ENCODE measurements around the gene ABCA2.

ABCA2 gene

GRCh38 chr9:136960938-136961275, 67.1 kb downstream of the ABCA2 start:
- Histone ChIP-seq H3K27ac (ENCODE audit: low read depth, low read length) (no peak overlapping the region), H3K23ac (ENCODE audit: low read length) (no peak overlapping the region), H4K8ac (ENCODE audit: low read depth, low read length) (no peak overlapping the region), H3K79me1 (ENCODE audit: low read length) (peaks cover 12% of the 10 kb centered on the region), H3K36me3 (ENCODE audit: control insufficient read depth in 1 of 2, insufficient read depth in 2 of 2, low read length in 2 of 2) (no peaks in the 10 kb centered on the region), H2AK5ac (ENCODE audit: low read length) (no peak overlapping the region), H3K79me2 (ENCODE audit: control insufficient read depth, insufficient read depth, low read length, poor library complexity) (no peaks in the 10 kb centered on the region), H2AFZ (ENCODE audit: insufficient read depth, low read length, poor library complexity) (no peak overlapping the region), H3K18ac (ENCODE audit: low read length) (no peak overlapping the region), H2BK12ac (ENCODE audit: low read length) (no peak overlapping the region), H4K91ac (ENCODE audit: low read depth, low read length) (peak overlapping the region; percentile 4), H3K4me1 (ENCODE audit: control insufficient read depth in 1 of 2, insufficient read depth in 2 of 2, low read length in 2 of 2) (peaks cover 3% of the 10 kb centered on the region in 2 experiments), H3K4me2 (ENCODE audit: low read length) (no peak overlapping the region), H3K14ac (ENCODE audit: low read length) (no peak overlapping the region), H3K27me3 (ENCODE audit: insufficient read depth, low read length) (no peaks in the 10 kb centered on the region), H2BK120ac (ENCODE audit: insufficient read depth, low read length, poor library complexity) (no peak overlapping the region), H3K4ac (ENCODE audit: low read depth, low read length) (no peak overlapping the region), H3K9ac (ENCODE audit: low read length) (no peak overlapping the region), H2BK5ac (ENCODE audit: low read depth, low read length, poor library complexity) (no peak overlapping the region), H3K4me3 (ENCODE audit: low read depth, low read length) (no peak overlapping the region), H3K9me3 (ENCODE audit: insufficient read depth, low read depth, low read length) (peaks cover 10% of the 10 kb centered on the region), H4K12ac (ENCODE audit: low read depth, low read length) (no peak overlapping the region)
- no CpG with 5 or more reads among the region's 15 CpGs for WGBS (ENCODE audit: extremely low coverage, insufficient coverage, insufficient read length)
- no peak for DNase-seq

- peaks cover 3% of the 10 kb centered on the region in 2 experiments for H3K4me1 ChIP-seq (ENCODE audit: control insufficient read depth in 1 of 2, insufficient read depth in 2 of 2, low read length in 2 of 2)
- H2AK5ac ChIP-seq (ENCODE audit: low read length), result no peak overlapping the region
- H3K9me3 ChIP-seq (ENCODE audit: insufficient read depth, low read depth, low read length), result peaks cover 10% of the 10 kb centered on the region
- peak in 1 of 2 donors; percentile 17 for DNase-seq
- H4K12ac ChIP-seq (ENCODE audit: low read depth, low read length), result no peak overlapping the region
- no peak overlapping the region for H3K4ac ChIP-seq (ENCODE audit: low read depth, low read length)
- H3K79me1 ChIP-seq (ENCODE audit: low read length), result peaks cover 12% of the 10 kb centered on the region
- H3K9ac ChIP-seq (ENCODE audit: low read length), result no peak overlapping the region
- H3K36me3 ChIP-seq (ENCODE audit: control insufficient read depth in 1 of 2, insufficient read depth in 2 of 2, low read length in 2 of 2), result no peaks in the 10 kb centered on the region
- H2AFZ ChIP-seq (ENCODE audit: insufficient read depth, low read length, poor library complexity), result no peak overlapping the region
- H3K23ac ChIP-seq (ENCODE audit: low read length), result no peak overlapping the region
- H2BK120ac ChIP-seq (ENCODE audit: insufficient read depth, low read length, poor library complexity), result no peak overlapping the region
- no peak overlapping the region for H3K18ac ChIP-seq (ENCODE audit: low read length)
- no peak overlapping the region for H4K8ac ChIP-seq (ENCODE audit: low read depth, low read length)
- no peak overlapping the region for H3K4me2 ChIP-seq (ENCODE audit: low read length)
- no peak overlapping the region for H3K27ac ChIP-seq (ENCODE audit: low read depth, low read length)
- no peak overlapping the region for H3K14ac ChIP-seq (ENCODE audit: low read length)
- H4K91ac ChIP-seq (ENCODE audit: low read depth, low read length), result peak overlapping the region; percentile 40
- no peak overlapping the region for H2BK5ac ChIP-seq (ENCODE audit: low read depth, low read length, poor library complexity)
- H2BK12ac ChIP-seq (ENCODE audit: low read length), result no peak overlapping the region
- no CpG with 5 or more reads among the region's 19 CpGs for WGBS (ENCODE audit: extremely low coverage, insufficient coverage, insufficient read length)
- no peaks in the 10 kb centered on the region for H3K27me3 ChIP-seq (ENCODE audit: insufficient read depth, low read length)
- H3K4me3 ChIP-seq (ENCODE audit: low read depth, low read length), result no peak overlapping the region
- no peaks in the 10 kb centered on the region for H3K79me2 ChIP-seq (ENCODE audit: control insufficient read depth, insufficient read depth, low read length, poor library complexity)
These were observed 67.7 kb downstream of the ABCA2 start for GRCh38 chr9:136960212-136960937.

- Histone ChIP-seq H4K91ac (ENCODE audit: low read depth, low read length) (peak overlapping the region; percentile 40), H2BK5ac (ENCODE audit: low read depth, low read length, poor library complexity) (no peak overlapping the region), H3K18ac (ENCODE audit: low read length) (no peak overlapping the region), H3K9me3 (ENCODE audit: insufficient read depth, low read depth, low read length) (peaks cover 12% of the 10 kb centered on the region), H3K79me1 (ENCODE audit: low read length) (peaks cover 12% of the 10 kb centered on the region), H3K23ac (ENCODE audit: low read length) (no peak overlapping the region), H3K9ac (ENCODE audit: low read length) (no peak overlapping the region), H4K12ac (ENCODE audit: low read depth, low read length) (no peak overlapping the region), H2AFZ (ENCODE audit: insufficient read depth, low read length, poor library complexity) (no peak overlapping the region), H2BK120ac (ENCODE audit: insufficient read depth, low read length, poor library complexity) (no peak overlapping the region), H3K4ac (ENCODE audit: low read depth, low read length) (no peak overlapping the region), H3K14ac (ENCODE audit: low read length) (no peak overlapping the region), H2AK5ac (ENCODE audit: low read length) (no peak overlapping the region), H3K27me3 (ENCODE audit: insufficient read depth, low read length) (no peaks in the 10 kb centered on the region), H4K8ac (ENCODE audit: low read depth, low read length) (no peak overlapping the region), H3K4me3 (ENCODE audit: low read depth, low read length) (no peak overlapping the region), H2BK12ac (ENCODE audit: low read length) (no peak overlapping the region), H3K79me2 (ENCODE audit: control insufficient read depth, insufficient read depth, low read length, poor library complexity) (no peaks in the 10 kb centered on the region), H3K4me2 (ENCODE audit: low read length) (no peak overlapping the region), H3K36me3 (ENCODE audit: control insufficient read depth in 1 of 2, insufficient read depth in 2 of 2, low read length in 2 of 2) (no peaks in the 10 kb centered on the region), H3K4me1 (ENCODE audit: control insufficient read depth in 1 of 2, insufficient read depth in 2 of 2, low read length in 2 of 2) (peaks cover 3% of the 10 kb centered on the region in 2 experiments), H3K27ac (ENCODE audit: low read depth, low read length) (no peak overlapping the region)
- whole genome bisulfite sequencing (ENCODE audit: extremely low coverage, insufficient coverage, insufficient read length), result no CpG with 5 or more reads among the region's 28 CpGs
- no peak for DNase-seq
These were observed 68.9 kb downstream of the ABCA2 start for GRCh38 chr9:136958898-136959850.

DNA sequence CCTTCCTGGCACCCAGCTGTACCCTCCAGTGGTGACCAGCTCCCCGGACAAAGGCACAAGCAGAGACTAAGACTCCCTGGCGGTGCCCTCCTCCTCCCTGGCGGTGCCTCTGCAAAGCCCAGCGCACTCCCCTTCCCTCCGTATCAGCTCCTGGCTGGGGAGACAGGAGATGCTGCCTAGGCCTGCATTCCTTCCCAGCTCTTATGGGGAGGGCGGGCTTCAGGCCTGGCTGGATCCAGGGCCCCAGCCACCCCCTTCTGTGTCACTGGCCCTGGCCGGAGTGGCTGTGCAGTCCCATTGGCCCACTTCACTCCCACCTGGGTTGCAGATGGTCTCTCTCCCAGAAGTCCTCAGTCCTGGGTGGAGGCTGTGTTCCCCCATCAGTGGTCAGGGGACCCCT, 69.6 kb downstream of the ABCA2 start:
- Histone ChIP-seq H2BK5ac (ENCODE audit: low read depth, low read length, poor library complexity) (no peak overlapping the region), H2BK120ac (ENCODE audit: insufficient read depth, low read length, poor library complexity) (no peak overlapping the region), H3K23ac (ENCODE audit: low read length) (no peak overlapping the region), H3K4me2 (ENCODE audit: low read length) (no peak overlapping the region), H2BK12ac (ENCODE audit: low read length) (no peak overlapping the region), H3K79me1 (ENCODE audit: low read length) (peaks cover 9% of the 10 kb centered on the region), H3K14ac (ENCODE audit: low read length) (no peak overlapping the region), H3K4me1 (ENCODE audit: control insufficient read depth in 1 of 2, insufficient read depth in 2 of 2, low read length in 2 of 2) (peaks cover 0 to 3% of the 10 kb centered on the region in 2 experiments), H3K36me3 (ENCODE audit: control insufficient read depth in 1 of 2, insufficient read depth in 2 of 2, low read length in 2 of 2) (no peaks in the 10 kb centered on the region), H4K12ac (ENCODE audit: low read depth, low read length) (no peak overlapping the region), H3K9me3 (ENCODE audit: insufficient read depth, low read depth, low read length) (peaks cover 12% of the 10 kb centered on the region), H3K27me3 (ENCODE audit: insufficient read depth, low read length) (no peaks in the 10 kb centered on the region), H3K4ac (ENCODE audit: low read depth, low read length) (no peak overlapping the region), H3K79me2 (ENCODE audit: control insufficient read depth, insufficient read depth, low read length, poor library complexity) (no peaks in the 10 kb centered on the region), H3K9ac (ENCODE audit: low read length) (no peak overlapping the region), H3K4me3 (ENCODE audit: low read depth, low read length) (peak overlapping the region; percentile 6), H3K27ac (ENCODE audit: low read depth, low read length) (no peak overlapping the region), H2AFZ (ENCODE audit: insufficient read depth, low read length, poor library complexity) (no peak overlapping the region), H2AK5ac (ENCODE audit: low read length) (no peak overlapping the region), H4K8ac (ENCODE audit: low read depth, low read length) (no peak overlapping the region), H4K91ac (ENCODE audit: low read depth, low read length) (no peak overlapping the region), H3K18ac (ENCODE audit: low read length) (no peak overlapping the region)
- DNase-seq, result no peak
- no CpG with 5 or more reads among the region's 7 CpGs for WGBS (ENCODE audit: extremely low coverage, insufficient coverage, insufficient read length)
